ENCODE measurements around the gene ARHGEF1. TPM values are rescaled to one million over a fixed set of nuclear protein-coding genes. Genes with fewer than 3 reads are reported as not detected.
A peak's percentile ranks its signal among the peaks of the same experiment; 100 is the strongest.

ARHGEF1 gene
- polyA plus RNA-seq, 10 donors: 26.4 to 58.8 (median 43.1) TPM

DNA sequence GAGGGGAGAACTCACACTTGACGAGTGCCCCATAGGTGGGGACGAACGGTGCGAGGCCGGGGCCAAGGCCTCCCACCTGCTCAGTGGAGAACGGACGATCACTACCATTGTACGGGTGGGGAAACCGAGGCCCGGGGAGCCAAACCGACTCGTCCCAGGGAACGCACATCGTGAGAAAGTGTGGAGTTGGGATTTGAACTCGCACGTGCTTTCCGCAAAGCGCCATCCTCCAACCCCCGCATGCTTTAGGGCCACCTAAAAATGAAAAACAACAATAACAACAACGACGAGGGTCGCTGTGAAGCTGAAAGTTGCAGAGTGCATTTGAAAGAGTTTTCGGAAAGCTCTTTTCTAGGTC lies 458 bp downstream of the ARHGEF1 start:
- DNase-seq: no peak

DNA sequence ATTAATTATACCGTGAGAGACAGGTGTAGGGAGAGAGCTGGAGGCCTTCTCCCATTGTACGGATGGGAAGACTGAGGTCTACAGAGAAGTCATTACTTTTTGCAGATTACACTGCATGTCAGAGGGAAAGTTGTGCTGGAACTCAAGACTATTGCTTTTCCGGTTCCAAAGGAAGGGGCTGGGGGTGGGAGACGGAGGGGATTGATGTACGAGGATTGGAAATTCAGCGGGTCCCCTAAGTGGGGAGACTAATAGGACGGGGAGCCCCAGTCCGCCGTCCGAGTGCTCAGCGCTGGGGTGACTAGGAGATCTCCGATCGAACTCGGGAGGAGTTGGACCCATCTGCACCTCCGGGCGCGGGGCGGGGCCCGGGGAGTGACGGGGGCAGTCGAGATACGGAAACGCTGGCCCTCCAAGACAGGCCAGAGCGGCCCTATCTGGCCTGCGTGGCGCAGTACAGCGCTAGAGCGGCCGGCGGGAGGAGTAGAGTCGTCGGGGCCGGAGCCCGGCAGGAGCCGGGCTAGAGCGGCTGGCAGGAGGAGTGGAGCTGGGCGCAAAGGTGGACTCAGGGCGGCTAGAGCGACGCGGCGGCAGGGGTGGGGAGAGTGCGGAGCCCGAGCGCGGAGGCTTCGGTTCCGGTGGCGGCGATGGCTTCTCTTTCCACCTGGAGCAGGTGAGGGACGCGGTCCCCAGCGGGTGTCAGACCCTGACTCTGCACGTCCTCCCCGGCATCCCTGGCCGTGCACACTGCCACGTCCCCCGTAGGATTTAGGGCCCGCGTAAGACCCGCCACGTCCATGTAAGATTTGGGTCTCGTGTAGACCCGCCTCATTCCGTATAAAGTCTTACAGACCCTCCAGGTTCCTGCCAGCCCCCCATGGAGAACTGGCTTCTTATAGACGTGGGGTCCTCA lies 1.1 kb downstream of the ARHGEF1 start:
- peak; percentile 95 to 97 (median 95) for DNase-seq

GRCh38 chr19:41886761-41887710 lies 4.1 kb downstream of the ARHGEF1 start:
- no peak for DNase-seq

DNA sequence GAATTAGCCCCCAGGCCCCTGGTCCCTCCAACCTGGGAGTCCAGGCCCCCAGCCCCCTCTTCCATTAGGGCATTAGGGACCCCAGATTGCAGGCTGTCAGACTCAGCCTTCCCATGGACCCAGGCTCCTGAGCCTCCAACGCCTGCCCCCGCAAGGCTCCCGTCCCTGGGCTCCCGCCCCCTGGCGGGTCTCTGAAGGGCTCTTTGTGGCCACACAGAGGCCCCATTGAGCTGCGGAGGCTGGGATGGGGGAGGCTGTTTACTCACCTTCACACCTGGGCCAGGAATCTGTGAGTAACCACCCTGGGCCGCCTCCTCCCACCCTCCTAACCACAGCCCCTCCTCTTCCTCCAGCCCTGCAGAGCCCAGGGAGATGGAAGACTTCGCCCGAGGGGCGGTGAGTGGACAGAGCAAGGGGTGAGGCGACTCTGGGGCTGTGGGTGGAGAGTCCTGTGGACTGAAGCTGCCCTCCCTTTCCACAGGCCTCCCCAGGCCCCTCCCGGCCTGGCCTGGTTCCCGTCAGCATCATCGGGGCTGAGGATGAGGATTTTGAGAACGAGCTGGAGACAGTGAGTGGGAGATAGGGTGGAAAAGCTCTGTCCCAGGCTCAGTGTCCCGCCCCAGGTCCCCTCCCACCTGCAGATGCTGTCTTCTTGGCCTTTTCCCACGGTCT lies 4.9 kb downstream of the ARHGEF1 start:
- no peak for DNase-seq

DNA sequence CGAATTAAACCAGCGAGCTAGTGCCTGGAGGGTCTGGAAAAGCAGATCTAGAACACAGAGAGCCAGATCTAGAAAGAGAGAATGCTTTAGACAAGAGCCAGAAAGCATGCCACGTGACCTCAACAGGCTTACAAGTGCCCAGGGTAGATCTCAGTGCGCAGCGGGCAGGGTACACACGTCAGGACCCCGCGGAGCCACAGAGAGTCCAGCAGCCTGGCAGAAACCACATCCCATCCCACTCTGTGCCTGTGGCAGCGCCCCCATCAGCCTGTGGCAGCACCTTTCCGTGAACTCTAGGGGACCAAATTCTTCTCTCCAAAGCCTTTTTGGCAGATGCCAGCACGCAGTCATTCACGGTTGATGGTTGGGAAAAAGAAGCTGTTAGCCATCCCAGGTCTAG lies 5.9 kb downstream of the ARHGEF1 start:
- DNase-seq: no peak

DNA sequence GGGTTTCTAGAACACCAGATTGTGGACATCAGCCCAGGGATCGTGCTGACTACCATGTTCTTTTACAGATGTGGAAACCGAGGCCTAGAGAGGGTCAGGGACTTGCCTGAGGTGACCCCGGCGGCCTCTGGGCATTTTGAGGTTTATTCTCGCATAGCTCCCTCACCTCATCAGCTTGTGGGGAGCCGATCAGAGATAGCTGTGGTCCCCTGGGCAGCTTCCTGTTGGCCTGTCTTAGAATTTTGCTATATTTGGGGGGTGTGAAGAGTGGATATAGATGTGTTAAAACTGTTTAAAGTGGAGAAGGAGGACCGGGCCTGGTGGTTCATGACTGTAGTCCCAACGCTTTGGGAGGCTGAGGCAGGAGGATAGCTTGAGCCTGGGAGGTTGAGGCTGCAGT lies 6.9 kb downstream of the ARHGEF1 start:
- no peak for DNase-seq

DNA sequence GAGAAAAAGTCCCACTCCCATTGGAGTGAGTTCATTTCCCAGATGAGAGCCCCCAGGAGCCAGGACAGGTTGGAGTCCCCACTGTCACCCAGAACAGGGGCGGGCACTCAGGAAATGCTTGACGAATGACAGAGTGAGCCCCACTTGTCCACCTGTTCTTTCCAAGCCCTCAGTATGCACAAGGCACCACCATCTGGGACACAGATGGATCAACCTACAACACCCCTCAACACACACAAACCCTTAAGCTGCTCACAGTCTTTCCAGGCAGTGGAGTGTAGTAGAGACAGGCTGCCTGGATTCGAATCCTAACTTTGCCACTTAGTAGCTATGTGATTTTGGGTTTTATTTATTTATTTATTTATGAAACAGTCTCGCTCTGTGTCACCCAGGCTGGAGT lies 8.0 kb downstream of the ARHGEF1 start:
- no peak for DNase-seq

GRCh38 chr19:41892173-41892902 lies 9.4 kb downstream of the ARHGEF1 start:
- no peak for DNase-seq

DNA sequence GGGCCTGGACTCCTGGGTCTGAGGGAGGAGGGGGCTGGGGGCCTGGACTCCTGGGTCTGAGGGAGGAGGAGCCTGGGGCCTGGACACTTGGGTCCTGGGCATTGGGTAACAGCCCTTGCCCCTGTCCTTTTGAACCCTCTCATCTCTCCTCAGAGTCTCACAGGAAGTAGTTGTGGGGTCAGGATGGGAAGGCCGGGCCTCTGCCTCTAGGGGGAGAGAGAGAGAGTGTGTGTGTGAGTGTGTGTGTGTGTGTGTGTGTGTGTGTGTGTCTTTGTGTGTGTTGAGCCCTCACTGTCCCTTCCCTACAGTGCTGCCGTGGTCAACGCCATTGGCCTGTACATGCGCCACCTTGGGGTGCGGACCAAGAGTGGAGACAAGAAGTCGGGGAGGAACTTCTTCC lies 10.9 kb downstream of the ARHGEF1 start:
- no peak for DNase-seq

- no peak for DNase-seq
These were observed 11.4 kb downstream of the ARHGEF1 start for GRCh38 chr19:41894350-41894749.

DNA sequence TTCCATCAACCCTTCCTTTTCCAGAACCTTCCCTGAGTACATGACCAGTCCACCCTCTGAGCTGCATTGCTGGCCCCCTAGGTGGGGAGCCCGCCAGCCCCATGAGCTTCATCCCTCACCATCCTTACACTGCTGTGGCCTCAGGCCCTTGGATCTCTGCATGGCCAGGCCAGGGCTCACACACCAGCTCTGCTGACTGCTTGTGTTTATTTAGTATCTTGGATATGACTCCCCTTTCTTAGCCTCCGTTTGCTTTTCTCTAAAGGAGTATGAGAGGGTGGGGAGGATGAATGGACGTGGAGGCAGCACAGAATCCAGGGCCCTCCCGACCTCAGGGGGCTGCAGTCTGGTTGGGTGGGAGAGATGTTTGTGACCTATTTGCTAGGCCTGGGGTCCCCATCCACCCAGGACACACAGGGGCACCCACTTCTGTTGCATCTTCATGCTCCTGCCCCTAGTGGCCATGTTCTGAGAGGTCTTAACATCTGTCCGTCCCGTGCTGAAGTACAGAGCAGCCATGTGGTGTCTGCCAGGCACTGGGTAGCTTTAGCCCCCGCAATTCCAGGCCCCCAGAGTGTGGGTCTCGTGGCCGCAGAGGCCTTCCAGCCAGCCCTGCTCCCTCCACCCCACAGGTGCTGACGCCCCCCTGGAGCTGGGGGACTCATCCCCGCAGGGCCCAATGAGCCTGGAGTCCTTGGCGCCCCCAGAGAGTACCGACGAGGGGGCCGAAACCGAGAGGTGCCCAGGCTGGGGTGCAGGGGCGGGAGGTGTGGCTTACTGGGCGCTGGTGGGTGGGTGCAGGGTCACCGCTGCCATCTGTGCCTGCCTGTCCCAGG lies 13.0 kb downstream of the ARHGEF1 start:
- DNase-seq: no peak

DNA sequence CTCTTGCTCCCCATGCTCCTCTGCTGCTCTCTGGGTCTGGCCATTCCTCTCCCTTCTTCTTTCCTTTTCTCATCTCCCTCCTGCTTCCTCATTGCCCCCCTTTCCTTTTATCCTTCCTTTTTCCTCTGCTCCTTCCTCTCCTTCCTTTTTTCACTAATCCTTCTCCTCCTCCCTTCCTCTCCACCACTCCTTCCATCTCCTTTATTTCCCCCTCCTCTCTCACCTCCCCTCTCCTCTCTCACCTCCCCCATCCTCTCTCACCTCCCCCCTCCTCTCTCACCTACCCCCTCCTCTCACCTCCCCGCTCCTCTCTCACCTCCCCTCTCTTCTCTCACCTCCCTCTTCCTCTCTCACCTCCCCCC lies 13.6 kb downstream of the ARHGEF1 start:
- no peak for DNase-seq

DNA sequence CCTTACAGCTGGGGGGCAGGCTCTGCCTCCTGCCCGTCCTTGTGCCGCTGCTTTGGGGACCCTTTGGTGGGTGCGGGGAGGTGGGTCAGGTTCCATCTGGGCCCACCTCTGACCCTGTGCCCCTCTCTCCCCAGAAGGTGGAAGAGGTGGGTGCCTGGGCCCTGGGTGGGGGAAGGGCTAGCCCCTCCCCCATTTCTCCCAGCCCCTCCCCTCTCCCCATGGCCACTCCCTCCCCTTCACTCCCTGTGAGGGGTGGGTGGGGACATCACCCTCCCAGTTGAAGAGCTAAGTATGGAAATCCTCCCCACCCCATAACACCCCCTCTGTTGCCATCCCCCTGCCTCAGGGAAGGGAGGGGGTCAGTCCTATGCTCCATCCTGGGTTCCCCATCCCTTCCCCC lies 14.2 kb downstream of the ARHGEF1 start:
- no peak for DNase-seq

DNA sequence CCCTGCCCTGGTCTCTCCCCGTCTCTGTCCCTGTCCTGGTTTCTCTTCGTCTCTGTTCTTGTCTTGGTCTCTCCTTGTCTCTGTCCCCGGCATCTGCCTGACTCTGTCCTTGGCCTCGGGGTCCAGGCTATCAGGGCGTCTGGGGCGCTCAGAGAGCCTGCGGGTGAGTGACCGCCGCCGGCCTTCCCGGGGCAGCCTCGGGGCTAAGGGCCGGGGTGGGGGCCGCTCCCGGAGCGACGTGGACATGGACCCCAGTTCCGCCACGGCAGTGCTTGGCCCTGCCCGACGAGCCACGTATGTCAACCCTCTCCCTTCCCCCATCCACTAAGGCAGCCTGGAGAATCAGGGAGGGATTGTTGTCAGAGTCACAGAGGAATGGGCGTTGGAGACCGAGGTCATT lies 14.8 kb downstream of the ARHGEF1 start:
- DNase-seq: no peak

DNA sequence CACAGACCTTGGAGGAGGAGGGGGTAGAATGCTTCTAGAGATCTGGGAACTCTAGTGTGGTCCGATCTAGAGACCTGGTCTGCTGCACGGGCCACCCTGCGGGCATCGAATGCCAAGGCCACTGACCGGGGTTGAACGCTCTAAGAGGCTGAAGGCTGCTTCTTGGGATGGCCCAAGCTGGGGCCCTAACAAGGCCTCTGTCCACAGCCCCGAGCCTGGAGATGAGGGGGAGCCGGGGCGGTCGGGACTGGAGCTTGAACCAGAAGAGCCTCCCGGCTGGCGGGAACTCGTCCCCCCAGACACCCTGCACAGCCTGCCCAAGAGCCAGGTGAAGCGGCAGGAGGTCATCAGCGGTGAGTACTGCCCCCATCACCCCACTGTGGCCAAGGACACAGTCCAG lies 15.3 kb downstream of the ARHGEF1 start:
- DNase-seq: no peak

DNA sequence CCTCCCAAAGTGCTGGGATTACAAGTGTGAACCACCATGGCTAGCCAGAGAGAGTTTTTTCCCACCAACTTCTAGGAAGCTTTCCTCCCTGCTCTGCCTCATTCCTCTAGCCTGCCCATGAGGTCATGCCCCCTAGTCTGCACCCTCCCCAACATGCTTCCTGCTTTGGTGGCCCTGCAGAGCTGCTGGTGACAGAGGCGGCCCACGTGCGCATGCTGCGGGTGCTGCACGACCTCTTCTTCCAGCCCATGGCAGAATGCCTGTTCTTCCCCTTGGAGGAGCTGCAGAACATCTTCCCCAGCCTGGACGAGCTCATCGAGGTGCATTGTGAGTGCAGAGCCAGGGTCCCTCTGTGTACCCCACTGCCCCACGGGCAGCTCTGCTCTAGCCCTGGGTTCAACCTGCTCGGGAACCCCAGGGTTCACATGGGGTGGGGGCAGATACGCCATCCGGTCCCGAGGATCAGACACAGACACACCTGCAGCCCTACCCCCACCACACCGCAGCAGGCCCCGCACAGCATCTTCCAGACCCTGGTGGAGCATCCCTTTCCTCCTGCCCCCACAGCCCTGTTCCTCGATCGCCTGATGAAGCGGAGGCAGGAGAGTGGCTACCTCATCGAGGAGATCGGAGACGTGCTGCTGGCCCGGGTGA lies 18.9 kb downstream of the ARHGEF1 start:
- DNase-seq: no peak

- DNase-seq: no peak
These were observed 19.6 kb downstream of the ARHGEF1 start for GRCh38 chr19:41902594-41902993.

DNA sequence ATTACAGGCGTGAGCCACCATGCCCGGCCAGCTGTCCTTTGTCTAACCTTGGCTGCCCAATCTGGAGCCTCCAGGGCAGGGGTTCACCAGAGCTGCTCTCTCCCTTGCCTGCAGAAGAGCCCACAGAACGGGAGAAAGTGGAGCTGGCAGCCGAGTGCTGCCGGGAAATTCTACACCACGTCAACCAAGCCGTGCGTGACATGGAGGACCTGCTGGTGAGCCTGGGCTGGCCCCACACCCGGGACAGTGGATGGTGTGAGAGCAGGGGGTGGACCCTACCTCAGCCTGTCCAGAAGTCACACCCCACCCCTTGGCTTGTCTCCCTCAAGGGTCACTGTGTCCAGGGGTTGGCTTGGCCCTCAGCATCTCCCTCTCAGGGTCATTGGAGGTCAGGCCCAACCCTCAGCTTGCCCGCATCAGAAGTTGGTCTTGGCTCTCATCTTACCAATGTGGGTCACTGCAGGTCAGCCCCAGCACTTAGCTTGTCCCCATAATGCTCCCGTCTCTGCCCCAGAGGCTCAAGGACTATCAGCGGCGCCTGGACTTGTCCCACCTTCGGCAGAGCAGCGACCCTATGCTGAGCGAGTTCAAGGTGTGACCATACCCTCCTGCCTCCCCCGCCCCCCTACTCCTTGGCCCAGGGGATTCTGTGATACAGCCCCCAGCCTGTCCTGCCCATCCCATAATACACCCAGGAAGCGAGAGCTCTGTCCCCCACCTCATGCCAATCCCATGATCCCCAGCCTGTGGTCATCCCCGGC lies 20.4 kb downstream of the ARHGEF1 start:
- no peak for DNase-seq

- no peak for DNase-seq
These were observed 21.3 kb downstream of the ARHGEF1 start for GRCh38 chr19:41904118-41904870.

Data from muscle of back (tissue), 11 donors.